Stimulated activated CD8-positive, alpha-beta memory T cell treated with anti-CD3 and anti-CD28 coated beads, Interleukin-12 subunit alpha, Interleukin-12 subunit beta, amount 100 ng/mL, for 4 hours (primary cell): ENCODE results near the gene ZBP1.

ENCODE experiments used
- DNase-seq: peaks from one replicate; pipeline ENCODE4 v3.0.0-alpha.2; 2020; ENCODE audit warnings: low read depth

ZBP1 gene, protein sequence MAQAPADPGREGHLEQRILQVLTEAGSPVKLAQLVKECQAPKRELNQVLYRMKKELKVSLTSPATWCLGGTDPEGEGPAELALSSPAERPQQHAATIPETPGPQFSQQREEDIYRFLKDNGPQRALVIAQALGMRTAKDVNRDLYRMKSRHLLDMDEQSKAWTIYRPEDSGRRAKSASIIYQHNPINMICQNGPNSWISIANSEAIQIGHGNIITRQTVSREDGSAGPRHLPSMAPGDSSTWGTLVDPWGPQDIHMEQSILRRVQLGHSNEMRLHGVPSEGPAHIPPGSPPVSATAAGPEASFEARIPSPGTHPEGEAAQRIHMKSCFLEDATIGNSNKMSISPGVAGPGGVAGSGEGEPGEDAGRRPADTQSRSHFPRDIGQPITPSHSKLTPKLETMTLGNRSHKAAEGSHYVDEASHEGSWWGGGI

DNA sequence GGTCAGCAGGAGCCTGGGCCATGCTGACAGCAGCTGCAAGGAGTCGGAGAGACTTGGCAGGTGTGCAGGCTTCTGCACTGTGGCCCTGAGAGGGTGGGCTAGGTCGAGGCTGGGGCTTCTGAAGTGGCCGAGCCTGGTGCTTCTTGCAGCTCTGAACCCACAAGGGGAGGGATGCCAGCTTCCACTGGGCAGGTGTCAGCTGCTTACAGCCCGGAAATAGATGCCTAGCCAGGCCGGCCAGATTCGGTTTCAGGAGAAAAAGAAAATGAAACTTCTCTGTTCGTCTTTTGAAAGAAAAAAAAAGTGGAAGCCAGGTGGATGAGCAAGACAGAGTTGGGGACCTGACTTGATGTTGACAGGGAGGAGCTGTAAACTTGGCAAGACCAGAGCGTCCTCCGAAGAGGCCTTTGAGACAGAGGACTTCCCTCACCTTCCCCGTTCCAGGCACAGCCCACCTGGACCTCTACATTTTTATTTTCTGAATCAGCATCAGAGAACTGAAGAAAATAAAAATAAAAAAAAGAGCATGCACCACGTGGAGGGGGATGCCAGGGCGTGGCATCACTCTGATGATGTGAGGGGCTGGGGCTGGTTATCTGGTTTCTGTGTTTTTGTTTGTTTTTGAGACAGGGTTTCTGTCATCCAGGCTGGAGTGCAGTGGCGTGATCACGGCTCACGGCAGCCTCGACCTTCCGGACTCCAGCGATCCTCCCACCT lies at the start of gene ZBP1:
TSS of gene ZBP1 (minus strand) at position 153 of the 717 bp plus-strand sequence. CDS start at position 22, 131 bp downstream.
- peak; percentile 35 for DNase-seq

DNA sequence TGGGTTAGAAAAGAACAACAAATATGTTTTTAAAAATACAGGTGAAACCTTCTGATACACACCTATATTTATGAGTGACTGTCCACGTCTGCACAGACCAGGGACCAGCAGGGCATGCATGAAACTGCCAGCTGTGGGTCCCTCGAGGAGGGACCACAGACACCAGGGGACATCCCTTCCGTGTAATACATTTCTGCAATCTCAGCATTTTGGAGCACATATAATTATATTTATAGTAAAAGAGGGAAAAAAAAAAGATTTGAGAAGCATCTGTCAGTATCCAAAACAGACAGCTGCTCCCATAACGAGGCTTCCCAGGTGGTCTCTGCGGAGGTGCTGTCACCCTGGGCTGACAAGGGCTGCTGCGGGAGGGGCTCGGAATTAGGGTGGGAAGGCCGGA lies 49.4 kb upstream of the ZBP1 start:
- no peak for DNase-seq

DNA sequence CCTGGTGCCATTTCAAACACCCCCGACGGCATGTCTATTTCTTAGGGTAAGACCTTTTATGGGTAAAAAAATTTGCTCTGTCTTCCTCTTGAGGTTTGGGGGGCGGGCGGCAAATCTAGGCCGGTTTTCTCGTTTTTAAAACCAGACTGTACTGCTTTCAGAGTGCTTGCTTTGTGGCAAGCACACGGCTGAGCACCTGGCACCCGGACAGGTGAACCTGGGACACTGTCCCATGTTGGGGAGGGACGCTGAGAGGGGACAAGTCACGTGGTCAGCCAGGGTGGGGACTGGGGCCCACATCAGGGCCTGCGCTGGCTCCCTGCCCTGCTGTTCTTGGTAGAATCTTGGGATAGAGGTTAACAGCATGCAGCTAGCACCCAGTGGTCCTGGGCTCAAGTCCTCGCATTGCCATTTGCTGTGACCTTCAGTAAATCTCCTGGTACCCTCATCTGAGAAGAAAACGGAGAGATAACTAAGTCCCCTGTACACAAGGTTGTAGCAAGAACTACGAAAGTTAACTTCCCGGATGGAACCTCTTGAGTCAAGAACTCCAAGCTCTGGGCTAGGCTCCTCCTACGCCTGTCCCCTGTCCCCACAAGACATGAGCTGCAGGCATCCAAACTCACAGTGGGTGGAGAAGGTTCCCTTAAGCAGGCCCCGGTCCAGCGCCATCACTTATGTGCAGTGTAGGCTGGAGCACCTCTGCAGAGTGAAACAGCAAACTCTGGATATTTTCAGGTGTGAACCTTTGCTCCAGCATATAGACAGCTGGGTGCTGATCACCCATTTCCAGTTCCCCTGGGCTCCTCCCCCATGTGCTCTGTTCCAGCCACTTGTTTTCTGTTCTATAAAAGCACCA lies 47.9 kb upstream of the ZBP1 start:
- DNase-seq, result no peak

DNA sequence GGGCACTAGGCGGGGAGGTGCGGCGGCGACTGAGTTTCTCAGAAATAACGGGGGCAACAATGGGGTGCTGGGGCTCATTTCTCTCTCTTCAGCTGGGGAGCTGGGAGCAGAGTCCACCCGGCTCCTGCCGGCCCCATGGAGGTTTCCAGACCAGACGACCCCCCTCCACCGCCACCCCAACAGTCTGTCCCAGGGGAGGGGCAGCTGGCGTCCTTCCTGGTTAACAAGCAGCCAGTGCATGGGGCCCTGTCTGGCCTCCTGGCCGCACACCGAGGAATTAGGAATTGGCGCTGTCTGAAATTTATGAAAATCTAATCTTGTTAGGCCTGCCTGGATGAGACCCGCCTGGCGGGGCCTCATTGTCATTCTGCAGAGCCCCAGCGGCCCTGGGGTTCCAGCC lies 47.2 kb upstream of the ZBP1 start:
- no peak for DNase-seq

DNA sequence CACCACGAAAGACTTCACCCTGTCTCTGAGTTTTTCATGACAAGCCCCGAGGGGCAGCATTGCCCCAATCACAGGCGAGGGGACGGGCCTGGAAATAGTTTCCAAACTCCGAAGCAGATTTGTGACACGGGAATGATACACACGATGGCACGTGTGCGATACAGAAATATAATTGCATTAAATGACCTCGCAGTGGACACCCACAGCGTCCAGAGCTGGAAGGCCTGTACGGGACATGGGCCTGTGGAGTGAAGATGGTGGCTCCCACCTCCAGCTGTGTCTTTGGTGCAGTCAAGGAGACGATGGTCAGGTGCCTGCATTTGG lies 46.6 kb upstream of the ZBP1 start:
- no peak for DNase-seq

DNA sequence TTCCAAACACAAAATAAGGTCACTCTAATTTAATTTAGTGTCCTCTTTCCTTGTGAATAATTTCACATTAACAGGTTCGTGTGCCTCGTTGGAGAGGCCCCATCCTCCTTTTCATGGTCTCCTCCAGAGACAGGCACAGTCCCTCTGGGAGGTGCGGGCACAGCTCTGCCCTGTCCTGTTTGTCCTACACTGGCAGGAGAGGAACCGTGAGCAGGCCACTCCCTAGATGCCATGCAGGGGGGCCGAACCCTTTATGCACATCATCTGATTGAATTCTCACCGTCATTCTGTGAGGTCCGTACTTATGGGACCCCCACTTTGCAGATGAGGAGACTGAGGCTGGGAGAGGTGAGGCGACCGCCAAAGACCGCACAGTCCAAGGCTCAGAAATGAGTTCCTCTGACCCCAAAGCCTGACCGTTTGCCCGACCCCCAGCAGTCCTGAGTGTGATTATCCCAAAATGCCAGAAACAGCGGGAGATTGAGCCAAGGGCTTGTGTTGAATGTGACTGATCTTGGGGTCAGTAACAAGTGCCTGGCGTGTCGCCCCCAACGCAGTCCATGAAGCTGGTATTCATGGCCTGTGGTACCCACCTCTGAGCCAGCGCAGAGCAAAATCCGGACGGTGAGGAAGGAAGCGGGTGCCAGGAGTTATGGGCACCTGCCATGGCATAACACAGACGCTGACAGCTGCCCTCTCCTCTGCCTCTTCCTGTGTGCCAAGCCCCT lies 46.0 kb upstream of the ZBP1 start:
- no peak for DNase-seq

DNA sequence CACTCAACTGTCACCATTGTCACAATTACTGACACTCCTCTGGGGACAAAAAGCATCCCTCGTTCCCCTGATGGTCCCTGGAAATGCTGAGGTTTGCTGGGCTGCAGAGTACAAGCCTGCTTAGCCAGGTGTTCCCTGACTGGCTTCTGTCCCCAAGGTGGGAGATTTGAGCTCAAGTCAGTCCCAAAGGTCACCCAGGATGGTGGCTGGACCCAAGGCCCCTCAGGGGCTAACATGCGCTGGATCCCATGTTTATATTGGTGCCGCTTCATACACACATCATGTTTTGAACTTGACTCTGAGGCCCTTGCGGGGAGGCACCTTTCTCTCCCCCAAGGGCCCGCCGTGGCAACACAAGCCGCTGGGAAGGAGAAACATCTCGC lies 45.4 kb upstream of the ZBP1 start:
- DNase-seq, result no peak

DNA sequence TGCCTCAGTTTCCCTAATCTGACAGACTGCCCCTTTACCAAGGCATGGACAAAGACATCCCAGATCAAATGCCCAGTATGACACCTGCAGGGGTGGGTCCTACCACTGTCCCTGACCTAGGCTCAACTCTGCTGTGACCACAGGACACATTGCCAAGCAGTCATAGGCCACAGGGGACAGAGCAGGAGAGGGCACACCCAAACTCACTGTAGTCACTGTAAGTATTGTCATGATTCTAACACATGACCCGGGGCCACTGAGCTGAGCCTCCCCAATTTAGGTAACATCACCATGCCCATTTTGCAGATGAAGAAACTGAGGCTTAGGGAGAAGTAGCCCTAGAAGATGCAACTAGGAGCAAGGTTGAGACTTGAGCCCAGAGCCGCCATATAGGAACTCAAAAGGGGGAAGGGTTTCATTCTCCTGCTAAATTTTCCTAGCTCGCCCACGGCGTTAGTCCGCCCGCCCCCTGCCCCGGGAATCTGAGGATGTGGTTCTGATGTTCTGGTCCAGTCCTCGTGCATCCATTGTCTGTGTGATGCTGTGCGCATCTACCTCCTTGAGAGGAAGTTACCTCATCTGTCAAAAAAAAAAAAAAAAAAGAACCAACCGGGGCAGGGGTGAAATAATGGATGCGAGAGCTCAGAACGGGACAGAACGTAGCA lies 44.8 kb upstream of the ZBP1 start:
- DNase-seq, result no peak

DNA sequence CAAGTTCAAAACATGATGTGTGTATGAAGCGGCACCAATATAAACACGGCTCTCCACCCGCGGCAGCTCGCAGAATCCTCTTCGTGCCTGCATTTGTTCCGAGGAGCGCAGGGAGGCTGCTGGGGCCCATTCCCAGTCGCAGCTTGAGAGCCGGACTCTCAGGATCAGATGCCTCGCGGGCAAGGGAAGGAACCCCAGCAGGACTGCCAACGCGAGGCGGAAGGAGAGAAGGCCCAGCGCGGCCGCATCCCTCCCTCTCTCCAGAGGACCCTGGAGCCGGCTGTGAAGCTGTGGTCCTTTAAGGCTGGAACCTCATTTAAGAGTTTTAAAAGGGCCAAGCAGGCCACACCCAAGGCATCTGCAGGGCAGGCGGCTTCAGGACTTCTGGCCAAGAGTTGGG lies 44.2 kb upstream of the ZBP1 start:
- DNase-seq, result no peak

DNA sequence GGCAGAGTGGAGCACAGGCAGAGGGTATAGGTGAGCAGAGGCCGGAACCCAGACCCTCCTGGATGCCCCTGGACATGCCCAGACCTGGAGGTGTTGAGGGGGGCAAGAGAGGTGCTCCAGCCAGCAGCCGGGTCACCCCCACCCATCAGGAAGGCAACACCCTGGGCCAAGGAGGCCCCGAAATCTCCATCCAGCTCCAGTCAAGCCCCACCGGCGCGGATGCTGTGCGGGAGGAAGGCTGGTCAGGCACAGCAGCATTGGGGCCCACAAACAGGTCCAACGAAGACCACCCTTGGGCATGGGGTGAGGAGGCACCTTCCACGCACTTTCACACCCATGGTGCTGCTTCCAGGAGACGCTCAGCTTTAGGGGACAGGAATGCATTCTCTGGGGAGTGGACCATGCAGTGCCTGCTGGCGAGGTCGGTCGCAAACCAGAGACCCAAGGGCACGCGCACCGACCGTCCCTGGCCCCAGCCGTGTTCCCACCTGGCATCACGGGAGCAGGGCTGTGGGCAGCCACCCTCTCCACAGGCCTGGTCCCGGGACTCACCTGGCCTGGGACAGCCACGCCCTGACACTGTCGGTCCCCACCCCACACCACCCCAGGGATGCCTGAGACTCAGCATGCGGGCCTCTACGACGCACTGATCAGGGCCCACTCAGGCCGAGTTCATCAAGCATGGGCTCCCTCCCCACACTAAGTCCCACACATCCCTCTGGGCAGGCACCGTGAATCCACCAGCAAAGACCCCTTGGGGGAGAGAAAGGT lies 43.6 kb upstream of the ZBP1 start:
- DNase-seq, result no peak

DNA sequence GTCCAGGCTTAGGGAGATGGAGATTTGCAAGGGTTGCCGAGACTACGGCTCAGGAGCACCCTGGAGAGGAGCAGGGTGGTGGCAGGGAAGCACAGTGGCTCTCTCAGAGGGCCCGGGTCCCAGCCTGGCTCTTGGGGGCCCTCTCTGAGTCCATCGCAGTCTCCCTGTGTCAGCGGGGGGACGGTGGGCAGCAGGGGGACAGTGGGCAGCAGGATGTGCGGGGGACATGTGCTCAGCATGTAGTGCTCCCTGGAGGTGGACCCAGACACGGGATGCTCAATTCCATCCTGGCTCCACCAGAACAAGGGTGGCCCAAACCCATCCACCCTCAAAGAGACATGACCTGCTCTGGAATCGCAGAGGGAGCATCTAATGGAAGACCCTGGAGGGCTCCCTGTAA lies 43.0 kb upstream of the ZBP1 start:
- DNase-seq, result no peak

DNA sequence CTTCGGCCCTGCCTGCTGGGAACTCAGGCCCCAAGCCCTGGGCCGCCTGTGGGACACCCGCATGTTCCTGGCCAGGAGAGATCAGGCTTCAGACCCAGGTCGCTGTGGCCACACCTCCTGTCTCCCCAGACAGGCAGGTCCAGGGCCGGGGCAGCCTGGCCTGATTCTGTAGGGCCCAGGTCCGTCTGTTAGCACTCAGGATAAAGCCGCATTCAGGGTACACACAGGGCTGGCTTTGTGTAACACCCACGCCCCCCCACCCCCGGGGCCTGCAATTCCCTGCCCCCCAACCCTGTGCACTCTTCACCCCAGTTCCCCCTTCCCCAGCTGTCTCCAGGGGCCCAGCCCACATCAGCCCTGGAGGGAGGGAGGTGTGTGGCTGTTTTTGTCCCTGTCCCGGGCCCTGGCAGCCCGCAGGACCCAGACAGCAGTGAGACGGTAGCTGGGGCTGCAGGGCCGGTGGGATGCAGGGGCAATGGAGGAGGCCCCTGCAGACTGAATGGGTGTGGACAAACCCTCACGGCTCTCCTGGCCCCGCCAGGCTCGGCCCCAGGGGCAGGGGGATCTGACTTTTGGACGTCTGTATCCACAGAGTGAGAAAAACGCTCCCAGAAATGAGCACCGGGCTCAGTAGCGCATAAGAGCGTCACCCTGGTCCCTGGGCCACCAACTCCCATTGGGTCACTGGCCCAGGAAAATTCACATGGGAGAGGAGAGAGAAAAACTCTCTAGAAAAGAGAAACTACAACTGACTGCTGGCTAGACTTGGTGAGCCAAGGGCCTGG lies 42.4 kb upstream of the ZBP1 start:
- no peak for DNase-seq

DNA sequence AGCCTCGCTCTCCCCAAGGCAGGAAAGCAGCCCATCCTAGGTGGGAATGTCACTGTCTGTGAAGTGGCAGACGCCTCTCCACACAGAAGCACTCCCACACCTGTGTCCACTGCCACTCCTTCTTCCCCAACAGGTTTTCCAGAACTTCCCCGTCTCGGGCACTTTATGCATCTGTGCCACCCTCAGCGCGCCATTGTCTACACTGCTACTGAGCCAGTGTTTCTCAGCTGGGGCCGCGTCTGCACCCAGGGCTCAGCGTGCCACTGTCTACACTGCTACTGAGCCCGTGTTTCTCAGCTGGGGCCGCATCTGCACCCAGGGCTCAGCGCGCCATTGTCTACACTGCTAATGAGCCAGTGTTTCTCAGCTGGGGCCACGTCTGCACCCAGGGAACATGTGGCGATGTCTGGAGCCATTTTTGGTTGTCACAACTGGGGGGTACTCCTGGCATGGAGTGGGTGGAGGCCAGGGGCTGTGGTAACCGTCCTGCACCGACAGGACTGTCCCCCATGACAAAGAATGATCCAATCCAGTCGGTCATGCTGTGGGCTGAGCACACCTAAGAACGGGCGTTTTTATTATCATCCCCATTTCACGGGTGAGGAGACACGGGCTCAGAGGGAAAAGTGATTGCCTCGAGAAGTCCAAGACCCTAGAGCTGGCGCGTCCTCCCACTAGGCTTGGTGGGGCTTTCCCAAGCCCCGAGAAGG lies 41.7 kb upstream of the ZBP1 start:
- no peak for DNase-seq

DNA sequence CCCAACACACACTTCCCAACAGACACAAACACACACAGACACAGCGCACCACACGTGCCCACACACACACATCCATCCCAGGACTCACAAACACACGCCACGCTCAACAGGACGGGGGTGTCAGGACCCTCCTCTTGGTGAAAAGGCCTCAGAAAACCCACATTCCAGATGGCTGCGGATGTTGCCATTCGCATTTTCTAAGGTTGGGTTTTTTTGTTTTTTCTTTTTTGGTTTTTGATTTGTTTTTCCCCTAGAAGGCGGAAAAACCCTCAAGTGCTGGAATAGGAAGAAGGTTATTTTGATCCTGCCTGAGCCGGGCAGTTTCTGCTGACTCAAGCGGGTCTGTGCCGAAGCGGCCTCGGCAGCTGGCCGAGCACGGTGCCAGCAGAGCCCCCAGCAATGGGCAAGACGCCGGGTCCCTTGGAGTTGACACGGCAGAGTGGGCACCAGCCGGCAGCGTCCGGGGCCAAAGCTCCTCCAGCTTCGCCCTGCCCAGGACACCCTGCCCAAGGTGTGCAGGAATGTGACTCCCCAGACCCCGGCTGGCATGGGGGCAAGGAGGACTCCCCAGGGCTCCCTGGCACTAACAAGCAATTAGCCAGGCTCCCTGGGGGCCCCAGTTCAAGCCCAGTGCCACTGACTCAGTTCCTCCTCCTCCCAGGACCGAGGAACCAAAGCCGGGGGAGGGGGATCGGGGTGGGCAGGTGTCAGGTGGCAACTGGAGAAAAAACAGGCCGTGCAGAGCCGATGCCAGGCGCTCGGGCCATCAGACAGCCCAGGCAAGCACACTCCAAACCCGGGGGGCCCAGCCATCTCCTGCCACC lies 40.9 kb upstream of the ZBP1 start:
- no peak for DNase-seq

DNA sequence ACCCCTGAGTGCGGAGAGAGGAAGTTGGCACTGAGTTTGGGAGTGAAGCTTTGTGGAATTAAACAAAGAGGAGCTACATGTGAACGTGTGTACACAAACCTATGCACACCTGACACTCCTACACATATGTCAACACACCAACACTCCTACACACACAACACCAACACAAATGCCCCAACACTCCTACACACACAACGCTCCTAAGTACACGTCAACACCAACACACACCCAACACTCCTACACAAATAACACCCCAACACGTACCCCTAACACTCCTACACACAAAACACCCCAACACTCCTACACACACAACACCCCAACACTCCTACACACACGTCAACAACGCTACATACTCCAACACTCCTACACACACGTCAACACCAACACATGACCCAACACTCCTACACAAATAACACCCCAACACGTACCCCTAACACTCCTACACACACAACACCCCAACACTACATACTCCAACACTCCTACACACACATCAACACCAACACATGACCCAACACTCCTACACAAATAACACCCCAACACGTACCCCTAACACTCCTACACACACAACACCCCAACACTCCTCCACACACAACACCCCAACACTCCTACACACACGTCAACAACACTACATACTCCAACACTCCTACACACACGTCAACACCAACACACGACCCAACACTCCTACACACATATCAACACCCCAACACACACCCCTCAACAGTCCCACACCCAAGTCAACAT lies 40.1 kb upstream of the ZBP1 start:
- DNase-seq, result no peak

DNA sequence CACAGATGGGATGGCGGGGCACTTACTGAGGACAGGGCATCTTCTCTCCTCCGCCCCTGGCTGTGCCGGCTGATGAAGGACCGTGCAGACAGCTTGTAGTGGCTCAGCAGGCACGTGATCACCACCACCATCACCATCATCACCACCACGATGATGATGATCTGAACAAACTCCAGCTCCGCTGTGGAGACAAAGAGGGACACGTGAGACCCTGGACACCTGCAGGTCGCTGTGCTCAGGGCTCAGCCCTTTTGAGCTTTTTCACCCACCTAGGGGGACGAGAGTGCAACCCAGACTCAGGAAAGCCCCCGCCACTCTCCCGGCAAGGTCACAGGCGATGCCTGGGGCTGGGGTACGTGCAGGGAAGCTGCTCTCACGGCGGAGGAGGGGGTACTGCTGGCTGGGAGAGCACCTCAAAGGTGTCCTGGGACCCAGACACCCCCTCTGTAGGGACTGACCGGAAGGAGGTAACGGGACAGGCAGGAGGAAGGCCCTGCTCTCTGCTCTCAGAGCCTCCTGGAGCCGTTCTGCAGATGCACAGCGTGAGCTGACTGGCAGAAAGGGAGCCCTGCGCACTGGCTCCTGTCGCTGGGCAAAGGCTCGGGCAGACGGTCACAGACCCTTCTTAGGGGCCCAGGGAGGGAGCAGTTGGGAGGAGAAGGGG lies 39.4 kb upstream of the ZBP1 start:
- DNase-seq, result no peak

DNA sequence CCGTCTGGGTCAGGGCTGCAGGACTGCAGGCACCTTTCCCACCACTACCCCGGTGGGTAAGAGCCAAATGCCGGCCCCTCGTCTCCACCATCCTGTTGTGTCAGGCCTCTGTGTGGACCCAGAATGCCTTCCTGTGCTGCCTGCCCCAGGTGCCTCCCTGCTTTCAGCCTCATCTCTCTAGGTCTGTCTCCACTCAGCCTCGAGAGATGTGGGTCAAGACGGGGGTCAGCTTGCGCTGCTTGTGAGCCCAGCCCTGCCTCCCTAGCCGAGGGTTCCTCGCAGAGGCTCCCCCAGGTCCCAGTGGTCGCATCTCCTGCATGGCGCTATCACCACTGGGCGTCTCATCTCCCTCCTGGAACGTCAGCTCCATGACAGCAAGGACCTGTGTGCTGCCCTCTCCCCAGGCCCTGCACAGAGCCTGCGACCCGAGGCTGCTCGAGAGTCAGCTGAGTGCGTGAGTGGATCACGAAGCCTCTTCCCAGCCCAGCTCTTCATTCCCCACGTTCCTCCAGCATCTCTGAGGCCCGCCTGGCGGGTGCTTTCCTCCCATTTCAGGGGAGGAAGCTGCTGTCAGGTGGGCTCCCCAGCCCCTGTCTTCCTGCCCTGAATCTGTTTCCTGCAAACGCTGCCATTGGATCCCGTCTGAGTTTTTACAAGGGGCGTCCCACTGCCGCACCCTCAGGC lies 38.7 kb upstream of the ZBP1 start:
- DNase-seq, result no peak
